OCI-LY7 (cell line): ENCODE results near the gene PAOX. TPM values are rescaled to one million over a fixed set of nuclear protein-coding genes. Genes with fewer than 3 reads are reported as not detected.

ENCODE experiments used
- BruUV-seq: library from RNA; stranded (reverse); fragments of 400-500 nt; replicated peaks from 2 replicates; lab custom pipeline; 2021; lab: Mats Ljungman, UMichigan
- CTCF ChIA-PET: fragments of 300-600 bp; sonication (Branson Sonifier 250); formaldehyde crosslinking; loops from one replicate; lab custom pipeline; 2022; ENCODE audit warnings: antibody characterized with exemption; ENCODE audit not compliant: unreplicated experiment; lab: Charles Lee
- POLR2A ChIA-PET: fragments of 300-600 bp; sonication (Branson Sonifier 250); formaldehyde crosslinking; loops from one replicate; lab custom pipeline; 2022; ENCODE audit warnings: antibody characterized with exemption; lab: Charles Lee
- DNase-seq: peaks from one replicate; pipeline ENCODE4 v3.0.0-alpha.2; 2015; ENCODE audit warnings: low spot score
- H2AFZ ChIP-seq: fragments of 200-600 bp; sonication (generic), shearing (Covaris generic); 2 replicates; pipeline ENCODE4 v1.6.1; 2014; ENCODE audit warnings: mild to moderate bottlenecking, antibody characterized with exemption, low read length, moderate library complexity
- H3K27ac ChIP-seq: fragments of 200-600 bp; sonication (generic); 2 replicates; pipeline ENCODE4 v1.5.1; 2014; ENCODE audit warnings: mixed run types, low read depth, mild to moderate bottlenecking, moderate library complexity, low read length, inconsistent platforms; ENCODE audit not compliant: poor library complexity, severe bottlenecking
- H3K36me3 ChIP-seq: fragments of 200-600 bp; sonication (generic); 2 replicates; pipeline ENCODE4 v1.6.1; 2014; ENCODE audit warnings: mild to moderate bottlenecking, antibody characterized with exemption, low read length, moderate library complexity, mixed read lengths; ENCODE audit not compliant: insufficient read depth
- H3K4me1 ChIP-seq: fragments of 200-600 bp; sonication (generic); 2 replicates; pipeline ENCODE4 v1.5.1; 2014; ENCODE audit warnings: mild to moderate bottlenecking, low read length; ENCODE audit not compliant: insufficient read depth, poor library complexity, severe bottlenecking
- H3K4me2 ChIP-seq: fragments of 200-600 bp; sonication (generic); 2 replicates; pipeline ENCODE4 v1.6.1; 2014; ENCODE audit warnings: mild to moderate bottlenecking, low read length
- H3K4me3 ChIP-seq: fragments of 200-600 bp; sonication (generic); 2 replicates; pipeline ENCODE4 v1.5.1; 2014; ENCODE audit warnings: mild to moderate bottlenecking, low read depth, low read length; ENCODE audit not compliant: poor library complexity, severe bottlenecking
- H3K79me2 ChIP-seq: fragments of 200-600 bp; sonication (generic); 2 replicates; pipeline ENCODE4 v1.6.1; 2016; ENCODE audit warnings: low read depth, mild to moderate bottlenecking, low read length, moderate library complexity, mixed read lengths; ENCODE audit not compliant: insufficient read depth
- H3K9me2 ChIP-seq: fragments of 200-600 bp; sonication (generic); 2 replicates; pipeline ENCODE4 v1.6.1; 2016; ENCODE audit warnings: mild to moderate bottlenecking, low read length, mixed read lengths; ENCODE audit not compliant: insufficient read depth
- H3K9me3 ChIP-seq: fragments of 200-600 bp; sonication (generic); 2 replicates; pipeline ENCODE4 v1.6.1; 2014; ENCODE audit warnings: mild to moderate bottlenecking, mixed run types, low read length, mixed read lengths
- H4K20me1 ChIP-seq: fragments of 200-600 bp; sonication (generic); 2 replicates; pipeline ENCODE4 v1.6.1; 2014; ENCODE audit warnings: mild to moderate bottlenecking, antibody characterized with exemption, low read length, moderate library complexity, mixed read lengths; ENCODE audit not compliant: insufficient read depth
- EZH2phosphoT487 ChIP-seq: fragments of 200-600 bp; sonication (generic); IDR thresholded peaks from 2 replicates; pipeline ENCODE4 v1.6.1; 2018; ENCODE audit warnings: low read depth, borderline replicate concordance, mild to moderate bottlenecking, mixed run types, antibody characterized with exemption, low read length, moderate library complexity, mixed read lengths
- intact Hi-C: fragments of 100-400 bp; cut with micrococcal nuclease; formaldehyde crosslinking; loops from one replicate; pipeline ENCODE4 v1.10.0; 2022; ENCODE audit not compliant: unreplicated experiment
- total RNA-seq, 2 experiments: library from RNA; depleted of rRNA in 1 of 2; stranded (reverse); fragments of >200 nt in 1 of 2; shearing (Covaris generic) in 1 of 2; gene quantifications; 2 replicates each; pipeline ENCODE4 v1.2.3, GENCODE V29; 2014 to 2022
- TF ChIP-seq, protein P1 (sequence below): fragments of 200-600 bp; sonication (generic); conservative IDR thresholded peaks from 2 replicates; pipeline ENCODE4 v1.5.1; 2014; ENCODE audit warnings: mild to moderate bottlenecking, antibody characterized with exemption, low read length, moderate library complexity, mixed read lengths

PAOX gene
- total RNA-seq, 2 experiments from 2014 or later = 10.7 to 28.1 TPM

DNA sequence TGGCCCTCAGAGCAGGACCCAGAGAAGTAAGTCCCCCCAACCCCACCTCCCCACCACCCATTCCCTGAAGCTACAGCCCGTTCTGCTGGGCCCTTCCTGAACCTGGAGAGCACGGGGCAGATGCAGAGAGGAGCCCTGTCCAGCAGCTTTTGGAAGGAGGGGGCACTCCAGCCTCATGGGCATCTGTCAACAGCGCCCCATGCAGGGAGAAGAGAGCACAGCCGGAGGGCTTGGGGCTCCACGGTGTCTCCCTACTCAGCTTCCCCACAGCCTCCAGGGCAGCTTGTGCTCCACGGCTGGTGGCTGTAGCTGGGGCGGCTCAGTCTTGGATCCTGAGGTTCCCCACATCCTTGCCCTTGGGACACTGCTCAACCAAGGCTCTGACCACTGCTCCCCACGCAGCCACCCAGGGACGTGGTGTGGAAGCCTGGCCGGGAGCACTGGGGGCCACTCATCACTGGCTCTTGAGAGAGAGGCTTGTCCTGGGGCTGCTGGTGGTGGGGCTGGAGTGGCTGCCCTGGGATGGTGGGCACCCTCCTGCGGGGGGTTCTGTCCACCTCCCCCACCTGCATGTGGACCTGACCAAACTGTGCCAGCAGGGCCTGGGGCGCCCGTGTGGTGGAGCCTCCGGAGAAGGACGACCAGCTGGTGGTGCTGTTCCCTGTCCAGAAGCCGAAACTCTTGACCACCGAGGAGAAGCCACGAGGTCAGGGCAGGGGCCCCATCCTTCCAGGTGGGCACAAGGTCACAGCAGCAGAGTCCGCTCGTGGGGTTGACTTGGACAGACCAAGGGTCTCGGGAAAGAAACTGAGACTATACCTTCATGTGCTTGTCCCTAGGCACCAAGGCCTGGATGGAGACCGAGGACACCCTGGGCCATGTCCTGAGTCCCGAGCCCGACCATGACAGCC, 27.4 kb upstream of the PAOX start:
- DNase-seq = no peak
- no peaks in the 10 kb centered on the region for H3K9me2 ChIP-seq
- H3K79me2 ChIP-seq = no peaks in the 10 kb centered on the region
- no TSS peak for BruUV-seq
- no peak overlapping the region for H2AFZ ChIP-seq
- no peaks in the 10 kb centered on the region for H4K20me1 ChIP-seq
- H3K27ac ChIP-seq = no peak overlapping the region
- intact Hi-C loops = no loop called here
- no peaks in the 10 kb centered on the region for H3K9me3 ChIP-seq
- H3K4me1 ChIP-seq = peaks cover 2% of the 10 kb centered on the region
- H3K4me3 ChIP-seq = no peak overlapping the region
- TF ChIP-seq, protein P1, sequence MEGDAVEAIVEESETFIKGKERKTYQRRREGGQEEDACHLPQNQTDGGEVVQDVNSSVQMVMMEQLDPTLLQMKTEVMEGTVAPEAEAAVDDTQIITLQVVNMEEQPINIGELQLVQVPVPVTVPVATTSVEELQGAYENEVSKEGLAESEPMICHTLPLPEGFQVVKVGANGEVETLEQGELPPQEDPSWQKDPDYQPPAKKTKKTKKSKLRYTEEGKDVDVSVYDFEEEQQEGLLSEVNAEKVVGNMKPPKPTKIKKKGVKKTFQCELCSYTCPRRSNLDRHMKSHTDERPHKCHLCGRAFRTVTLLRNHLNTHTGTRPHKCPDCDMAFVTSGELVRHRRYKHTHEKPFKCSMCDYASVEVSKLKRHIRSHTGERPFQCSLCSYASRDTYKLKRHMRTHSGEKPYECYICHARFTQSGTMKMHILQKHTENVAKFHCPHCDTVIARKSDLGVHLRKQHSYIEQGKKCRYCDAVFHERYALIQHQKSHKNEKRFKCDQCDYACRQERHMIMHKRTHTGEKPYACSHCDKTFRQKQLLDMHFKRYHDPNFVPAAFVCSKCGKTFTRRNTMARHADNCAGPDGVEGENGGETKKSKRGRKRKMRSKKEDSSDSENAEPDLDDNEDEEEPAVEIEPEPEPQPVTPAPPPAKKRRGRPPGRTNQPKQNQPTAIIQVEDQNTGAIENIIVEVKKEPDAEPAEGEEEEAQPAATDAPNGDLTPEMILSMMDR = no peak
- TF ChIP-seq EZH2phosphoT487 = no peak
- no peak overlapping the region for H3K4me2 ChIP-seq
- ChIA-PET POLR2A (interaction anchor here (0.6 kb wide), 1 partner anchor 36 kb away, joined by 5 read pairs; no protein-coding TSS in a partner anchor), CTCF (no interaction called here)
- H3K36me3 ChIP-seq = no peaks in the 10 kb centered on the region

DNA sequence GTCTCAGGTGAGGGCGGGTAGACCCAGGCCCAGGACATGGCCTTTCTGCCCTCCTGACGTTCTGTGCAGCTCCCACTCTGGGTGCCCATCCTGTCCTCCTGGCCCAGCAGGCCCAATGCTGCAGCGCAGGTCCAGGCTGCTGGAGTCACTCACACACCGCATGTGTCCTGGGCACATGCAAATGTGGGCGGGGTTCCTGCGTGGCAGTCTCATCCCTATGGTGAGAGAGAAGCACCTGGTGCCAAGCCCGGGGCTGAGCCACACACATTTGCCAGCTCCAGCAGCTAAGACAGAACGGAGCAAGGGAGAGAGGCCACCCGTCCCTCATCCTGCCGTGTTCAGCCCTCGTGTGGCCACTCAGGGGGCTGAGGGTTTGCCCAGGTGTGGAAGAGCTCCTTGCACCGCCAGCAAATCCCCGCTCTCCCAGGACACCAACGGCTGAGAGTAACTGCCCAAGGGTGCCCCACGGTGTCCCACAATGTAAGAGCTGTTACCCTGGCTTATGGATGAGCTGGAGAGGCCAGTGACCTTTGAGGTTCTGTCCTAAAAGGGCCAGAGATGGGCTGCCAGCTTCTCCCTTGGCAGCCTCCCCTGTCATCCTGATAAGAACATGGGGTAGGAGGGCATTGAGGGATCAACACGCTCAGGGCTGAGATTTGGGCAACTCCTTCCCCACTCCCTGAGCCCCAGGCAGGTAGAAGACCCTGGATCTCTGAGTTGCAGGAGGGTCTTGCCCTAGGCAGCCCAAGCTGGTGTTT, 25.7 kb upstream of the PAOX start:
- H3K4me1 ChIP-seq = peaks cover 7% of the 10 kb centered on the region
- ChIA-PET CTCF (interaction anchor here (0.6 kb wide), 1 partner anchor 45 kb away, joined by 3 read pairs; no protein-coding TSS in a partner anchor), POLR2A (interaction anchor here (0.6 kb wide), 1 partner anchor 53 kb away, joined by 5 read pairs; no protein-coding TSS in a partner anchor)
- no TSS peak for BruUV-seq
- H3K4me3 ChIP-seq = no peak overlapping the region
- H3K27ac ChIP-seq = no peak overlapping the region
- H3K9me3 ChIP-seq = no peaks in the 10 kb centered on the region
- H3K36me3 ChIP-seq = no peaks in the 10 kb centered on the region
- no peak overlapping the region for H3K4me2 ChIP-seq
- no peak overlapping the region for H2AFZ ChIP-seq
- TF ChIP-seq EZH2phosphoT487 = no peak
- TF ChIP-seq, protein P1 = no peak
- no peaks in the 10 kb centered on the region for H4K20me1 ChIP-seq
- H3K79me2 ChIP-seq = no peaks in the 10 kb centered on the region
- H3K9me2 ChIP-seq = no peaks in the 10 kb centered on the region
- no peak for DNase-seq
- intact Hi-C loops = no loop called here
